Left colon (tissue), 2 donors: ENCODE results near the gene TMEM247. TPM values are rescaled to one million over a fixed set of nuclear protein-coding genes. Genes with fewer than 3 reads are reported as not detected.
"Not testable (repeated sequence)": the region's sequence is repeated elsewhere in the genome, so short reads cannot be mapped to it uniquely, and the experiment has no call there.

ENCODE experiments used
- ATAC-seq: fragments of 200-7000 bp; cut with Tn5 transposase; one replicate; pipeline ENCODE4 v1.9.1; 2020; ENCODE audit warnings: mild to moderate bottlenecking, moderate library complexity
- DNase-seq, 2 donors: peaks; one replicate each; pipeline ENCODE4 v3.0.0-alpha.2; 2020
- intact Hi-C, 2 donors: fragments of 100-400 bp; cut with DNase I in 1 of 2; cut with micrococcal nuclease in 1 of 2; formaldehyde crosslinking; loops; one replicate each; pipeline versions ENCODE4 v1.11.2 to v1.14.0; 2022; cut with DNase I, micrococcal nuclease
- total RNA-seq, 2 donors: library from RNA; stranded (reverse); fragmentation: NEBNext Ultra II Directional; extraction: Animal tissue kit (Norgen Biotek cat#: 25700); gene quantifications; one replicate each; pipeline ENCODE4 v1.2.1, GENCODE V29; 2021
- donor health status: DM: no; HTN: no; CAD: no.
- donor health status: DM: yes; HTN: yes; CAD: no.

Gene TMEM247
- total RNA-seq, 2 donors from 2014 or later: not detected

DNA sequence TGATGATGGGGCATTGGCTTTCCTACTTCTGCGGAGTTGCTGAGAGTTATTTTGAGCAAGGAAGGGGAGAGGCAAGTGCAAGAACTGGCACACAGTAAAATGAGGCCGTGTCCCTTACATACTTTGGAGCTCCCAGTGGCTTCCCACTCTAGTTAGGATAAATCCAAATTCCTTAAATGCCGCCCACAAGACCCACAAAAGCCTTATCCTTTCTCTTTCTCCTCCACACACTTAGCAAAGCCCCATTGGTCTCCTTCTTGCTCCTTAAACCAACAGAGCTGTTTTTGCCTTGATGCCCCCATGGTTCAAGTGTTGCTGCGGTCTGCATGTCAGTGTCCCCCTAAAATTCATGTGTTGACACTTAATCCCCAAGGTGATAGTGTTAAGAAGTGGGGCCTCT, 24.3 kb downstream of the TMEM247 start:
- DNase-seq (no peak), ATAC-seq (no peak)
- intact Hi-C loops: no loop called here

DNA sequence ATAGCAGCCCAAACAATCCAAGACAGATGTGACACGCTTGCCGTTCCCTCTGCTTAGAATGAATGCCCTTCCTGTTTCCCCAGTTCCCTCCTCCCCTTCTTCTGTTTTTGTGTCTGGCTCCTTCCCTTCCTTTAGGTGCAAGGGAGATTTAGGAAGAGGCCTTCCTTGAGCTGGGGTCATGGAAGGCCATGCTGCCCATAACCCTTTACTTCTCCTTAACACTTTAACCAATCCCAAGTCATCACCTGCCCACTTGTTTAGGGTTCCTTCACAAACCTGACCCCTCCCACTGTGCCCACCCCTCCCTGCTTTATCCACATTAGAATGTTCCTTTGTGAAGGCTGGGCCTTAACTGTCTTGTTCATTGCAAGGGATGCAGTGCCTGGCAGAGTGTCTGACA, 24.9 kb downstream of the TMEM247 start:
- intact Hi-C loops: no loop called here
- ATAC-seq (no peak), DNase-seq (no peak)

- no peak for DNase-seq
- intact Hi-C loops: no loop called here
- no peak for ATAC-seq
Observed at GRCh38 chr2:46504685-46505471, 25.5 kb downstream of the TMEM247 start.

DNA sequence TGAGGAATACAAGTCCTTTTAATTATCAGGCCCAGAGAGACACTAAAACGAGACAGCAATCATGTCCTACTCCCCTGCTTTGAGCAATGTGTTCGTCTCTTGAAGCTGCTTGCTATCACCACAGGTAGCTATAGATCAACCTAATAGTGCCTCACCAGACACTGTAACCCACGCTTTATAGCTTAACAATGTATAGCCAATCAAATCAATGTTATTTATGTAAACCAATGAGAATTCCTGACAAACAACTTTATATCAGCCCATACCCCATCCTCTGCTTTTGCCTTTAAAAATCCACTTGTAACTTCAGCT, 26.1 kb downstream of the TMEM247 start:
- intact Hi-C loops: no loop called here
- ATAC-seq: no peak
- no peak for DNase-seq

DNA sequence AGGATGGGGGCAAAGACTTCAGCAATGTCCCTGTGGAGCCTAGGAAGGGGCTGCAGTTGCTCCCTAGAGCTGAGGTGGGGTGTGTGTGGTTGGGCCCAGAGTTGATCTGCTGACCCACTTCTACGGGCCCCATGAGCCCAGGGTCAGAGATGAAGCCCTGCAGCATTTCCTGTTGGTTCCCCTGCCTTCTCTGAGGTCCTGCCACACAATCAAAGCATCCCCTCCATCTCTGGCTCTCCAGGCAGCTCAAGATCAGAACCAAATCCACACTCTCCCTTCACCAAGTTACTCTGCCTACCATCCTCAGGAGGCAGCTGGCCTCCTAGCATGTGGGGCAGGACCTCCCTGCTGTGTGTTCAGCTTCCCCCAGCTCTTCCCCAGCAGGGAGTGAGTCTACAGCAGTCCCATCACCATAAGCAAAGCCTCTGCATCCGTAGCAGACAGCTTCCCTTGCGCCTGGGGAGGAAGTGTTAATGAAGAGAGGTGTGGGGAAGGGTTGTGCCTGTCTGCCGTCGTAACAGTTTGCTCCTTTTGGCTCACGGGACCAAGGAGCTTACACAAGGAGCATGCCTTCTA, 26.9 kb downstream of the TMEM247 start:
- ATAC-seq (no peak), DNase-seq (no peak)
- intact Hi-C loops: no loop called here

DNA sequence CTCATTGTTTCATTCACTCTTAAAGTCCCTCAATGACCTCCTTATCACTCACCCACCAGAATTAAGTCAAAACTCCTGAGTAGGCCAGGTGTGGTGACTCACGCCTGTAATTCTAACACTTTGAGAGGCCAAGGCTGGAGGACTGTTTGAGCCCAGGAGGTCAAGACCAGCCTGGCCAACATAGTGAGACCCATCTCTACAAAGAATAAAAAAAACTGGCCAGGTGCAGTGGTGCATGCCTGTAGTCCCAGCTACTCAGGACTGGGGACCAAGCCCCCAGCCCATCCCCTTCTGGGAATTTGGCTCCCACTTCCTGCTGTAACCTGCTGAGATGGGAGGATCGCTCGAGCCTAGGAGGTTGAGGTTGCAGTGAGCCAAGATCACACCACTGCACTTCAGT, 28.9 kb downstream of the TMEM247 start:
- no peak for ATAC-seq
- no peak for DNase-seq
- intact Hi-C loops: no loop called here

DNA sequence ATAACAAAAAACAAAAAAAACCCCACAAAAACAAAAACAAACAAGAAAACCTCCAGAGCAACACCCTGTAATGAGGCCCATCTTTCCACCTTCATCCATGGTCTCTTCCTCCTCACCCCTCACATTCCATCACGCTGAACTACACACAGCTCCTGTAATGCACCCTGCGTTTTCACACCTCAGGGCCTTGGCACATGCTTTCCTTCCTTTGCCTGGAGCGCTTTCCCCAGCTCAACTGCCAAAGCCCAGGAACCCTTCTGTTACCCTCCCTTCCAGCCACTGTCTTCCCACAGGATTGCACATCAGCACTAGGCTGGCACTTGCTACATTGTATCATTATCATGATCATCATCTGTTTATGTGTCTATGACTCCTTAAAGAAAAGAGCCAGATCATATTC, 29.4 kb downstream of the TMEM247 start:
- ATAC-seq (no peak), DNase-seq (no peak)
- intact Hi-C loops: no loop called here

DNA sequence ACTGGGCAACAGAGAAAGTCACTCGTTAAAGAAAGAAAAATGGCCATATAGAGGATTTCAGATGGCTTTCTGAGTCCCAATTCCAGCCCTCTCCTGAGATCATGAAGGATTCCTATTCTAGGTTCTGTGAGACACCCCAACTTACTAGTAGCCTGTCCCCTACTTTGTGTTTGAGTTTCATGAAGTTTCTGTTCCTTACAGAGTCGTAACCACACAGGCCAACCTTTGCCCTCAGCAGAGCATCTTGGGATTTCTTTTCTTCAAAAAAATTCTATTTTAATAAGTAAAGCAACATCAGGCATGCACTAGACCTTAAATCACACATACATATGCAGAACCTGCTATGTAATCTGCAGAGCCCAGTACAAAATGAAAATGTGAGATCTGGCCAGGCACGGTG, 30.4 kb downstream of the TMEM247 start:
- intact Hi-C loops: no loop called here
- DNase-seq: no peak

DNA sequence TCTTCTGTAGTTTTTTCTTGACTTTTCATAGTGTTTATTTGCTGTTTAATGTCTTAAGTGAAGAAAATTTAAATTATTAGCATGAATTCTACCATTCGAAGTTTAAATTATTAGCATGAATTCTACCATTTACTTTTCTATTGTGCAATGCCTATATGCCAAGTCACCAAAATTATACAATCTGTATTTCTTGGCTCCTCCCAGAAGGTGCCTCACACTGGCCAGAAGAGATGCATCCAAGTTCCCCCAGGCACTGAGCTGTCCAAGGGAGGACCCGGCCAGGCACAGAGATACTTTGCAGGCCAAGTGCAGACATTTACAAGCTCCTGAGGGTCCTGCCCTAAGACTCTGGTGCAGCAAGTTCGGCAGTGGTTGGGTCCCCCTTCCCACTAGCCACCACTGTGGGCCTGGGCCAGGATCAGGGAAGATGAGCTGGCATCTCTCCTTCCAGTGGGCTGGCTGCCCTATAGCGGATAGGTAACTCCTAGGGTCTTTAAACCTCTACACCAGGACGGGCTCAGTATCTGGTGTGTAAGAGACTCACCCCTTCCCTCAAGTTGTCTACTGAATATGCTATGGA, 31.3 kb downstream of the TMEM247 start:
- no peak for ATAC-seq
- intact Hi-C loops: no loop called here
- no peak for DNase-seq

More for the DNA sequence above, 30.4 kb downstream of the TMEM247 start:
- no peak for ATAC-seq

DNA sequence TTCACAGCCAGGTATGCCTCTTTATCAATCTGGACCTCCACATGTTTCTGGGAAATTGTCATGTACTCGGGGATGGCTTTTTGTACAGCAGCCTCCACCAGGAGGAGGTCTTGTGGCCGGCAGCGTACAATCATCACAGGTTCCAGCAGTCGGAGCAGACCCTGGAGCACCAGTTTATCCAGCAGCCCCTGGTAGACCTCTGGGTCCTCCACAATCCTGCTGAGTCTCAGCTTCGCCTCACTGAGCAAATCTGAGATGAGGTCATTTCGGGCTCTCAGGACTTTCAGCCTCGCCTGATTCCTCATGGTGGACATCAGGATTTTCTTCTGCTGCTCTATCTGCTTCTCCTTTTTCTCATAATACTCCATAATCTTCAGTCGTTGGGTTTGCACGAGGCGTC, 32.8 kb downstream of the TMEM247 start:
- intact Hi-C loops: no loop called here
- DNase-seq (no peak), ATAC-seq (no peak)

GRCh38 chr2:46514738-46515137, 35.4 kb downstream of the TMEM247 start:
- intact Hi-C loops: no loop called here
- DNase-seq (no peak), ATAC-seq (no peak)

GRCh38 chr2:46517485-46517884, 38.1 kb downstream of the TMEM247 start:
- DNase-seq: no peak
- ATAC-seq: no peak
- intact Hi-C loops: no loop called here

DNA sequence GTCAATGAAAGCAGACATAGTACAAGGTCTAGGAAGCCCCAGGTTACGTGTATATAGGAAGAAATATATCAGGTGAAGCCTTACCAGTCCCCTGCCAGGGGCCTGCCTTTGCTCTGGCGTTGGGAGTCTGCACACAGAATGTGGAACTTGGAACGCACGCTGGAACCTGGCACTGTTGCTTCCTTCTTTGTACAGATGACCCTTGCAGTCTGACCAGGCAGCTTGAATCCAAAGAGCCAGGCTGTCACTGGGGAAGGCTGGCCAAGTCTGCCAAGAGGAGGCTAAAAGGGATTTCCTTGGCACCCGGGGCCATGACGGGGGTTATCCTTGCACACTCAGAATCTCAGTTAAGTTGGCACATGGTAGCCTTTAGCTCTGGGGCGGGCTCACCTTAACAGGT, 39.5 kb downstream of the TMEM247 start:
- DNase-seq (no peak), ATAC-seq (no peak)
- intact Hi-C loops: no loop called here

DNA sequence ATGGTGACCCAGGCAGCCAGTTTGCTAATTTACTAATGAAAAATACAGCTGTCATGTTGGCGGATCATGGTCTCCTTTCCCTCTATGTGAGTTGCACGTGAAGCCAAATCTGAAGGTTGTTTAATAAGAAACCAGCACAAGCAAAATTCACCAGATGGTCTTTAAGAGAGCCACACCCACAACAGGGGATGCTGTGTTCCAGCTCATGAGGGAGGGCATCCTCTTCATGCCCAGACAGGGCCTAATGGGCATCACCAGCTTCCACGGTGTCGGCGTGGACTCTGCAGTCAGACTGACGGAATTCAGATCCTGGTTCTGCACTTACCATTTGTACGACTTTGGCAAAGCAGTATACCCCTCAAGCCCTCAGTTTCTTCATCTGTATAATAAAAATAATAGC, 39.9 kb downstream of the TMEM247 start:
- no peak for DNase-seq
- ATAC-seq: no peak
- intact Hi-C loops: no loop called here

- no peak for ATAC-seq
- DNase-seq: no peak
- intact Hi-C loops: no loop called here
Observed at GRCh38 chr2:46520130-46520711, 40.9 kb downstream of the TMEM247 start.

DNA sequence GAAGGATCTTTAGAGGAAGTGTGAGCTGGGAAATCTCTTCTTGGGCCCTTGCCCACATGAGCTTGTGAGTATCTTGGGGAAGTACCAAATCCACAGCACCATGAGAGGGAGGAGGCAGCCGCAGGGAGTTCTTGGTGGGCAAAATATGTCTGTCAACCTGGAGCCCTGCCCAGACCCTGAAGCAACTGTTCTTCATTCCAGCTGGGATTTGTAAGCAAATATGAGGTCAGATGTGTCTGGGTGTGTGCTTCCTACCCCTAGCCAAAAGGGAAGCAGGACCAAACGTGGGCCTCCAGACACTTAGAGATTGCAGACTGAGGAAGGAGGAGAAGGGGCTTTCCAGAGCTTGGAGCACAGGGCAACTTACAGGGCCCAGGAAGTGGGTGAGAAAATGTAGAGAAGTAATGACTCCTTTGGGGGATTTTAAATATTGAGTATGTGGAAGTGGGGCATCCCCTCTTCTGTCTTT, 41.9 kb downstream of the TMEM247 start:
- ATAC-seq (no peak), DNase-seq (peak; percentile 48 to 65)
- intact Hi-C loops: no loop called here

- intact Hi-C loops, ATAC-seq, DNase-seq: not testable (repeated sequence)
Observed at GRCh38 chr2:46522385-46522784, 43.0 kb downstream of the TMEM247 start.

- DNase-seq: no peak
- intact Hi-C loops: no loop called here
- no peak for ATAC-seq
Observed at GRCh38 chr2:46525522-46526155, 46.3 kb downstream of the TMEM247 start.

GRCh38 chr2:46528880-46529279, 49.5 kb downstream of the TMEM247 start:
- DNase-seq (no peak), ATAC-seq (no peak)
- intact Hi-C loops: no loop called here

DNA sequence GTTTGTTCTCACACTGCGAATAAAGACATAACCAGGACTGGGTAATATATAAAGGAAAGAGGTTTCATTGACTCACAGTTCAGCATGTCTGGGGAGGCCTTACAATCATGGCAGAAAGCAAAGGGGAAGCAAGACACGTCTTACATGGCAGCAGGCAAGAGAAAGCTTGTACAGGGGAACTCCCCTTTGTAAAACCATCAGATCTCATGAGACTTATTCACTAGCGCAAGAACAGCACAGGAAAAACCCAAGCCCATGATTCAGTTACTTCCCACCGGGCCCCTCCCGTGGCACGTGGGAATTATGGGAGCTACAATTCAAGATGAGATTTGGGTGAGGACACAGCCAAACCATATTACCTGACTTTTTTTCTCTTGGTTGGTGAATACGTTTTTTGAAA, 51.3 kb downstream of the TMEM247 start:
- intact Hi-C loops: no loop called here
- DNase-seq: no peak
- ATAC-seq: no peak
